Fibroblast of skin of back (primary cell): ENCODE data around the gene PFKFB4.
"Not testable (repeated sequence)": the region's sequence is repeated elsewhere in the genome, so short reads cannot be mapped to it uniquely, and the experiment has no call there.

Experiments used
- DNase-seq: peaks from one replicate; pipeline ENCODE4 v3.0.0-alpha.2; 2013

The PFKFB4 gene

GRCh38 chr3:48486952-48487351, 69.7 kb downstream of the PFKFB4 start:
- no peak for DNase-seq

GRCh38 chr3:48482822-48483221, 73.8 kb downstream of the PFKFB4 start:
- DNase-seq = not testable (repeated sequence)

- not testable (repeated sequence) for DNase-seq
Observed at GRCh38 chr3:48480891-48481290, 75.7 kb downstream of the PFKFB4 start.

- DNase-seq = no peak
Observed at GRCh38 chr3:48478626-48479555, 77.7 kb downstream of the PFKFB4 start.

GRCh38 chr3:48477959-48478520, 78.6 kb downstream of the PFKFB4 start:
- DNase-seq = no peak

- no peak for DNase-seq
Observed at GRCh38 chr3:48476426-48477053, 80.1 kb downstream of the PFKFB4 start.

GRCh38 chr3:48475188-48475587, 81.4 kb downstream of the PFKFB4 start:
- DNase-seq = no peak

- no peak for DNase-seq
Observed at GRCh38 chr3:48474619-48475018, 82.0 kb downstream of the PFKFB4 start.

GRCh38 chr3:48474031-48474430, 82.6 kb downstream of the PFKFB4 start:
- DNase-seq = not testable (repeated sequence)

- no peak for DNase-seq
Observed at GRCh38 chr3:48473617-48473952, 83.0 kb downstream of the PFKFB4 start.

GRCh38 chr3:48472923-48473616, 83.5 kb downstream of the PFKFB4 start:
- peak; percentile 93 for DNase-seq

GRCh38 chr3:48472673-48472922, 84.0 kb downstream of the PFKFB4 start:
- DNase-seq = no peak

- DNase-seq = no peak
Observed at GRCh38 chr3:48470286-48470685, 86.3 kb downstream of the PFKFB4 start.

GRCh38 chr3:48469046-48469915, 87.3 kb downstream of the PFKFB4 start:
- DNase-seq = no peak

GRCh38 chr3:48468329-48468731, 88.3 kb downstream of the PFKFB4 start:
- no peak for DNase-seq
